ENCODE results near the gene PITPNM1. TPM values are rescaled to one million over a fixed set of nuclear protein-coding genes. Genes with fewer than 3 reads are reported as not detected.
A peak's percentile ranks its signal among the peaks of the same experiment; 100 is the strongest.

Gene PITPNM1
- polyA plus RNA-seq, 1 donor (not counting 4 experiments of a cell fraction or from before 2014, with no cell fraction given): 15.9 TPM

DNA sequence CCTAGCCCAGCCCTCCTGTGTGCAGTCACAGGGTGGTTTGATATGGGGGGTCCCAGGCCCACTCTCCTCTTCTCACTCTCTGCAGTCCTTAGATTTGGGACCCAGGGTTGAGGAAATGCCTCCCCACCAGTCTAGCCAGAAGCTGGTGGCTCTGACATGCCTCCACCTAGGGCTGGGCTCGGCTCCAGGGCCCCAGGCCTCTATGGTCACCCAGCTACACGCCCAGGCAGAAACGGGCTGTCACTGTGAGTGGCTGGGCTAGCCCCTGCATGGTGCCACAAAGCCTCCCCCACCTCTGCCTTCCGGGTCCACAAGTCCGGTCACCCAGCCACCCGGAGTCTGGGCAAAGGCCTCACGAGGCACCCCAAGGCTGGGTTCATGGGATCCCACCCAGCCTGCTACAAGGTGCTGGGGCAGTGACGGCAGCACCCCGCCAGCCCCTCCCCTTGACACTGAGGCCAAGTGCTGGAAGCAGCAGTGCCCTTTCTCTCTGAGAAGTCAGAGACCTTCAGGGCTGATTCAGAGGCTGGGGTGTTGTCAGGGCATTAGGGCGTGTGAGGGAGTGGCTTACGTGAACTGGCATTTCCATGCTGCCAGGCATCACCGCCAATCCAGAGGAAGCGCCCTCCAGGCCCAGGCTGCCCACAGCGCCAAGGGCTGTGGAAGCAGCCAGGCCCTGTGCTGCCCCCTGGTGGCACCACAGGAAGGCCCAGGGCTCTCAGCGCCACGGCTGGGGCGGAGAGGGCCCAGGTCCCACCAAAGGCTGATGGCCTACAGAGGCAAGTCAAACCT lies 638 bp upstream of the PITPNM1 start:
- TF ChIP-seq EZH2 (IDR thresholded peaks at IDR 0.05; ENCODE audit: low read length): no peak
- TF ChIP-seq, protein P1, sequence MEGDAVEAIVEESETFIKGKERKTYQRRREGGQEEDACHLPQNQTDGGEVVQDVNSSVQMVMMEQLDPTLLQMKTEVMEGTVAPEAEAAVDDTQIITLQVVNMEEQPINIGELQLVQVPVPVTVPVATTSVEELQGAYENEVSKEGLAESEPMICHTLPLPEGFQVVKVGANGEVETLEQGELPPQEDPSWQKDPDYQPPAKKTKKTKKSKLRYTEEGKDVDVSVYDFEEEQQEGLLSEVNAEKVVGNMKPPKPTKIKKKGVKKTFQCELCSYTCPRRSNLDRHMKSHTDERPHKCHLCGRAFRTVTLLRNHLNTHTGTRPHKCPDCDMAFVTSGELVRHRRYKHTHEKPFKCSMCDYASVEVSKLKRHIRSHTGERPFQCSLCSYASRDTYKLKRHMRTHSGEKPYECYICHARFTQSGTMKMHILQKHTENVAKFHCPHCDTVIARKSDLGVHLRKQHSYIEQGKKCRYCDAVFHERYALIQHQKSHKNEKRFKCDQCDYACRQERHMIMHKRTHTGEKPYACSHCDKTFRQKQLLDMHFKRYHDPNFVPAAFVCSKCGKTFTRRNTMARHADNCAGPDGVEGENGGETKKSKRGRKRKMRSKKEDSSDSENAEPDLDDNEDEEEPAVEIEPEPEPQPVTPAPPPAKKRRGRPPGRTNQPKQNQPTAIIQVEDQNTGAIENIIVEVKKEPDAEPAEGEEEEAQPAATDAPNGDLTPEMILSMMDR (optimal IDR thresholded peaks at IDR 0.05 in 1 of 3, IDR thresholded peaks at IDR 0.05 in 1 of 3, conservative IDR thresholded peaks at IDR 0.05 in 1 of 3; ENCODE audit: extremely low read depth in 1 of 3, insufficient read depth in 2 of 3, low read length in 3 of 3): peak; percentile 86 to 99 (median 92)
- Histone ChIP-seq H3K9ac (ENCODE audit: control insufficient read depth, extremely low read depth, insufficient read depth, low read length) (peak overlapping the region; percentile 73), H3K9me1 (ENCODE audit: control insufficient read depth, extremely low read depth, insufficient read depth, low read length) (no peaks in the 10 kb centered on the region), H3K79me2 (ENCODE audit: control insufficient read depth, insufficient read depth, low read length) (peaks cover 15% of the 10 kb centered on the region), H3K9me3 (ENCODE audit: control insufficient read depth, low read depth, low read length) (no peaks in the 10 kb centered on the region), H3K27me3 (ENCODE audit: control insufficient read depth, extremely low read depth, insufficient read depth, low read length) (no peaks in the 10 kb centered on the region), H3K27ac (ENCODE audit: control insufficient read depth, insufficient read depth, low read length) (peak overlapping the region; percentile 79), H3K4me1 (ENCODE audit: control insufficient read depth, extremely low read depth, insufficient read depth, low read length) (peaks cover 27% of the 10 kb centered on the region), H4K20me1 (ENCODE audit: control insufficient read depth, extremely low read depth, insufficient read depth, low read length) (no peaks in the 10 kb centered on the region), H3K4me3 (ENCODE audit: control insufficient read depth in 2 of 3, extremely low read depth in 1 of 3, insufficient read depth in 2 of 3, low read depth in 1 of 3, low read length in 3 of 3) (peak overlapping the region; percentile 63 to 92 (median 82)), H3K4me2 (ENCODE audit: control insufficient read depth, extremely low read depth, insufficient read depth, low read depth, low read length) (peak overlapping the region; percentile 87), H3K36me3 (ENCODE audit: control insufficient read depth in 2 of 2, extremely low read depth in 1 of 2, insufficient read depth in 2 of 2, low read length in 2 of 2) (peaks cover 0 to 8% of the 10 kb centered on the region in 2 experiments), H2AFZ (ENCODE audit: control insufficient read depth, low read length) (peak overlapping the region; percentile 1)
- FAIRE-seq: peak; percentile 97
- dilution Hi-C loops (cut with MboI; ENCODE audit: extremely low pct_ligation_motif_present, low sequenced_read_pairs): no loop called here
- peak; percentile 94 for DNase-seq (ENCODE audit: low read depth, low spot score)

DNA sequence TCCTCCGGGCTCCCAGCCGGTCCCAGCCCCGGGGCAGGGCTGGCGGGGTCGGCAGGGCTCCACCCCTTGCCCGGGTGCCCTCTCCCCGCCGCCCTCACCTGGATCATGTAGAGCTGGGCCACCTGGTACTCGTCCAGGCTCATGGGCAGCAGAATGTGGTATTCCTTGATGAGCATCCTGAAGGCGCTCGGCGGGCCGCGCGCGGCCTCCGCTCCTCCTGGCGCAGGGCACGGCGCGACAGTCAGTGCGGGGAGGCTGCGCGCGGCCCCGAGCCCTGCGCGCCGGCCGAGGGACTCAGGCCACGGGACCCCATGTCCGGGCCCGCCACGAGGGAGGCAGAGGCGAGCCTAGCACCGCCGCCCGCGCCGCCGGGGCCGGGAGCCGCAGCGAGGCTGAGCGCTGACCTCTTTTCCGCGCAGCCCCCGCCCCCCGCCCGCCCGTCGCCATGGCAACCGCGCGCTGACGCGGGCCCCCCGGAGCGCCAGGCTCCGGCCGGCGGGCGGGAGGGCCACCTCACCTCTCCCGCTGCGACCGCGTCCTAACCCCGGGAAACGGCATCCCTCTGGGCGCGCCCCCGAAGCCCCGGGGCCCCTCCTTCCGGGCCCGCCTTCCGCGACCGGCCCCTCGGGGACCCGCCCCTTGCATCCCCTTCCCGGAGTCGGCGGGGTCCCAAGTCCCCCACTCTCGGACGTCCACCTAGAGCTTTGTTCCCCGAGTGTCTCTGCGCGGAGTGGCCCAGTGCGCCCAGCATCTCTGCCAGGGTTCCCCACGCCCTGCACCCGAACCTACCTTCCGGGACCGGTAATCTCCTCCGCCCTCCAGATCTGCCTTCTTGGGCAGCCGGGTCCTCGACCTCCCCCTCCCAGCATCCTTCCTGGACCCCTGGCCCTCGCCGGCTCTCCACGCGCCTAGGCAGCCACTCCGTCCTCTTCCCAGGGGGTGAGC lies 886 bp downstream of the PITPNM1 start:
- Histone ChIP-seq H3K4me1 (ENCODE audit: control insufficient read depth, extremely low read depth, insufficient read depth, low read length) (peaks cover 27% of the 10 kb centered on the region), H3K9me3 (ENCODE audit: control insufficient read depth, low read depth, low read length) (no peaks in the 10 kb centered on the region), H3K27ac (ENCODE audit: control insufficient read depth, insufficient read depth, low read length) (peak overlapping the region; percentile 31), H4K20me1 (ENCODE audit: control insufficient read depth, extremely low read depth, insufficient read depth, low read length) (no peaks in the 10 kb centered on the region), H3K27me3 (ENCODE audit: control insufficient read depth, extremely low read depth, insufficient read depth, low read length) (no peaks in the 10 kb centered on the region), H3K36me3 (ENCODE audit: control insufficient read depth in 2 of 2, extremely low read depth in 1 of 2, insufficient read depth in 2 of 2, low read length in 2 of 2) (peaks cover 9 to 14% of the 10 kb centered on the region in 2 experiments), H2AFZ (ENCODE audit: control insufficient read depth, low read length) (peak overlapping the region; percentile 49), H3K79me2 (ENCODE audit: control insufficient read depth, insufficient read depth, low read length) (peaks cover 15% of the 10 kb centered on the region), H3K4me3 (ENCODE audit: control insufficient read depth in 2 of 3, extremely low read depth in 1 of 3, insufficient read depth in 2 of 3, low read depth in 1 of 3, low read length in 3 of 3) (peak overlapping the region; percentile 82 to 92 (median 89)), H3K4me2 (ENCODE audit: control insufficient read depth, extremely low read depth, insufficient read depth, low read depth, low read length) (peak overlapping the region; percentile 87), H3K9ac (ENCODE audit: control insufficient read depth, extremely low read depth, insufficient read depth, low read length) (peak overlapping the region; percentile 73), H3K9me1 (ENCODE audit: control insufficient read depth, extremely low read depth, insufficient read depth, low read length) (no peaks in the 10 kb centered on the region)
- FAIRE-seq (no peak), DNase-seq (ENCODE audit: low read depth, low spot score) (no peak)
- TF ChIP-seq, protein P1 (optimal IDR thresholded peaks at IDR 0.05 in 1 of 3, IDR thresholded peaks at IDR 0.05 in 1 of 3, conservative IDR thresholded peaks at IDR 0.05 in 1 of 3; ENCODE audit: extremely low read depth in 1 of 3, insufficient read depth in 2 of 3, low read length in 3 of 3): no peak
- TF ChIP-seq EZH2 (IDR thresholded peaks at IDR 0.05; ENCODE audit: low read length): no peak
- dilution Hi-C loops (cut with MboI; ENCODE audit: extremely low pct_ligation_motif_present, low sequenced_read_pairs): no loop called here
